Bone marrow (tissue), 2 donors: ENCODE measurements around the gene ANKRD24.
"Not testable (repeated sequence)": the region's sequence is repeated elsewhere in the genome, so short reads cannot be mapped to it uniquely, and the experiment has no call there.

Experiments used
- DNase-seq, 2 donors: peaks; one replicate each; lab custom pipeline; 2025; lab: John Stamatoyannopoulos, UW

The ANKRD24 gene

GRCh38 chr19:4173479-4174212, 8.8 kb upstream of the ANKRD24 start:
- no peak for DNase-seq

DNA sequence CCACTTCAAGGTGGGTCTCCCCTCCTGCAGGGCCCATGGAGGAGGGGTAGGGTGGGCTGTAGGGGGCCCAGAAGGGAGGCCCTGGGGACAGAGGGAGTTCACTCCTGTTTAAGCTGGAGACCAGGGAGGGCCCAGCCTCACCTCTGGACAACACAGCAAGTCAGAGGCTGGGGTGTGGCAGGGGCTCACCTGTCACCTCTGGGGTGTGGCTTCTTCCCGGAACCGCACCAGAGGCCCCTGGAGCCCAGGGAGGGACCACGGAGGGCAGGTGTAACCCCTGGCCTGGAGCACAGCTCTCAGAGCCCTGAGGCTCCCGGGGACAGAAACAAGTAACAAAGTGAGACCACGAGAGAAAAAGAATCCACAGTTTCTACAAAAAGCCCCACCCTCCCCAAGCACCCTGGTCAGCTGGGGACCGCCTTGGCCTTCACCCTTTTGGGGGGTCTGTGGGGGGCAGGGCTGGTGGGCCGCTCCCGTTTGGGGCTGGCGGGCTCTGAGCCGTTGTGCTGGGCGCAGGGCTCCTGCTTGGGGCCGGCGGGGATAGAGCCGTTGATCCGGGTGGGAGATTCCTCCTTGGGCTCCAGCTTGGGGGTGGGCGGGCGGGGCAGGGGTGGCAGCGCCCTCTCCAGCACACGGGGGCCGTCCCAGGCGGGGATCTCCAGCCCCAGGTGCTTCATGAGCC, 8.1 kb upstream of the ANKRD24 start:
- DNase-seq: no peak

GRCh38 chr19:4174895-4175668, 7.4 kb upstream of the ANKRD24 start:
- no peak for DNase-seq

GRCh38 chr19:4175669-4175931, 6.9 kb upstream of the ANKRD24 start:
- no peak for DNase-seq

GRCh38 chr19:4177146-4177545, 5.3 kb upstream of the ANKRD24 start:
- DNase-seq: no peak

DNA sequence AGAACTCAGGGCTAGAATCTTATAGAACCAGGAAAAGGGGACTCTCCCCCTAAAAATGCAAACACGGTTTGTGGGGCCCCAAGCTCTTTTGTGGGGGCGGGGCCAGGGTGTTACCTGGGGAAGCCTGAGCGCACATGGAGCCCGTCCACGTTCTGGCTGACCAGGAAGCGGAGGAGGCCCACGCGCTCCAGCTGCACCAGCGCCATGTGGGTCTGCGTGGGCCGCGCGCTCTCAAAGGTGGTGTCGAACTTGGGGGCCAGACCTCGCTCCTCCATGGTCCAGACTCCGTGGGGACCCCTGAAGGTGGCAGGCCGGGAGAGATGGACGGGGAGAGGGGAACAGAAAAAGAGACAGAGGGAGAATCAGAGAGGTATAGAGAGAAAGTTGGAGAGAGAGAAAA, 3.5 kb upstream of the ANKRD24 start:
- DNase-seq: no peak

GRCh38 chr19:4181053-4181508, 1.4 kb upstream of the ANKRD24 start:
- DNase-seq: no peak

GRCh38 chr19:4183967-4184717, 1.7 kb downstream of the ANKRD24 start:
- no peak for DNase-seq

DNA sequence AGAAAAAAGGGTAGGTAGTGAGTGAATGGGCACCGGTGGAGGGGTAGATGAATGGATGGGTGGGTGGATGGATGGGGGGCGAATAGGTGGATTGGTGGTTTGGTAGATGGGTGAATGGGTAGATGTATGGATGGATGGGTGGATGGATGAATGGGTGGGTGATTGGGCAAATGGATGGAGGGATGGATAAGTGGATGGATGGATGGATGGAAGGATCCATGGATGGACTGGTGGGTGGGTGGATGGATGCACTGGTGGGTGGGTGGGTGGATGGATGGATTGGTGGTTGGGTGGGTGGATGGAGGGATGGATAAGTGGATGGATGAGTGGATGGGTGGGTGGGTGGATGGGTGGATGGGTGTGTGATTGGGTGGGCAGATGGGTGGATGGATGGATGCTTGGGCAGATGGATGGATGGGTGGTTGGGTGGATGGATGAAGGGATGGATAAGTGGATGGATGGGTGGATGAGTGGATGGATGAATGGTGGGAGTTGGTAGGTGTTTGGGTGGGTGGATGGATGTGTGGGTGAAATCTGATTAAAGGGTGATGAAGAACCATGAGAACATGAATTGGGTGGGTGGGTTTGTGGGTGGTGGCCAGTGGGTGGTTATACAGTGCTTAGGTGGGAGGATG, 2.3 kb downstream of the ANKRD24 start:
- DNase-seq: no peak

DNA sequence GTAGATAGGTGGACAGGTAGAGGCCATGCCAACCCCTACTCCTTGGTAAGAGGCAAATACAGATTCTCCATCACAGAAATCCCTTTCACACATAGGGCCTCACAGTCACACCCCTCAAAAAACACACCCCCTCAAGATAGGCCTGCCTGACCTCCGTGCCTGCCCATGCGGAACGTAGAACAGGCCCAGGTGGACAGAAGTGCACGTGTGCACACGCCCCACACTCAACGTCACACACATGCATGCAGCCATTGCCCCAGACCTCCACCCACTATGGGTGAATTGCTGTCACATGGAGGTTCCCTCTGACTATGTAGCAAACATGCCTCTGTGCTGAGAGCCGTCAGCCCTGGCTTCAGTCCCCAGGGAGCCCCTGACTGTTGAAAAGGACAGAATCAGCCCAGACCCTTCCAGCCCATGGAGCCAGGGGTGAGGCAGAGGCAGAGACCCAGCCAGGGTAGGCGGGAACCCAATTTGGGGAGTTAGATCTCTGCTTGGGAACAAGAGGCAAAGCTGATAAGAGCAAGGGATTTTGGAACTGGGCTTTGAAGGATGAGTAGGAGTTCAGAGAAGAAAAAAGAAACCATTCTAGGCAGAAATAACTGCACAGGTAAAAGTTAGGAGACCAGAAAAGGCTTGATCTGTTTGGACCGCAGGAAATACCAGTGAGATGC, 3.1 kb downstream of the ANKRD24 start:
- DNase-seq: no peak

DNA sequence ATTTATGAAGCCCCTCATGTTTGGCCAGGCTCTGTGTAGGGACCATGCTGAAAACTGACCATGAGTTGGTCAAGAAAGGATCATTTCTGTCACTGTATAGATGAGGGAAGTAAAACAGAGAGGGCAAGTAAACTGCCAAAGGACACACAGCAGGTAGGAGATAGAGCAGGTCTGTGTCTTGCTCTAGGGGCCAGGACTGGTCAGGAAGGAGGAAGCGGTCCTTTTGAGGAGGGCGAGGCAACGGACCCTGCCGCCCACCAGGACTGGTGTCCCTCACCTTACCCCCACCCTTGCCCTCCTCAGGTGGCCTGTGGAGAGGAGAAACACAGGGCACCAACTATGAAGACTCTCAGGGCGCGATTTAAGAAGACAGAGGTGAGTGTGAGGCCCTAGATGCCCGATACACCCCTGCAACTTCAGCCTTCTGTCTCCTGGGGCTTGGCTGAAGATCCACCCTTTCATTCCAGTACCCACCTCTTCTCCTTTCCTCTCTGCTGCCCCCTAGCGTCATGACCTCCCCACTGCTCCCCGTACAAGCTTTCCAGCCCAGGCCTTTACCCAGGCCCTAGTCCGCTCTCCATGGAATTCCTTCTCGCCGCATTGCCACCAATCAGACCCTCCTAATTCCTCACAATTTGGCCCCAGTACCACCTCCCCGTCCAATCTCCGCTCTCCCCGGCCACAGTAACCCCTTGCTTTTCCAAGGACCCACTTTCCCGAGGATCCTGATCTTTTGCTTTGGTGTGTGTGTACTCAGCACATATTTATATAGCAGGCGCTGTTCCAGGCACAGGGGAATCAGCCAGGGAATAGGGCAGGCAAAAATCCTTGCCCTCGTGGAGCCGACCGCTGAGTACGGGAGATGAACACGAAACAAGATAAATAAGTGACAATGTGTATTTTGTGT, 3.9 kb downstream of the ANKRD24 start:
- peak; percentile 42 to 74 for DNase-seq

DNA sequence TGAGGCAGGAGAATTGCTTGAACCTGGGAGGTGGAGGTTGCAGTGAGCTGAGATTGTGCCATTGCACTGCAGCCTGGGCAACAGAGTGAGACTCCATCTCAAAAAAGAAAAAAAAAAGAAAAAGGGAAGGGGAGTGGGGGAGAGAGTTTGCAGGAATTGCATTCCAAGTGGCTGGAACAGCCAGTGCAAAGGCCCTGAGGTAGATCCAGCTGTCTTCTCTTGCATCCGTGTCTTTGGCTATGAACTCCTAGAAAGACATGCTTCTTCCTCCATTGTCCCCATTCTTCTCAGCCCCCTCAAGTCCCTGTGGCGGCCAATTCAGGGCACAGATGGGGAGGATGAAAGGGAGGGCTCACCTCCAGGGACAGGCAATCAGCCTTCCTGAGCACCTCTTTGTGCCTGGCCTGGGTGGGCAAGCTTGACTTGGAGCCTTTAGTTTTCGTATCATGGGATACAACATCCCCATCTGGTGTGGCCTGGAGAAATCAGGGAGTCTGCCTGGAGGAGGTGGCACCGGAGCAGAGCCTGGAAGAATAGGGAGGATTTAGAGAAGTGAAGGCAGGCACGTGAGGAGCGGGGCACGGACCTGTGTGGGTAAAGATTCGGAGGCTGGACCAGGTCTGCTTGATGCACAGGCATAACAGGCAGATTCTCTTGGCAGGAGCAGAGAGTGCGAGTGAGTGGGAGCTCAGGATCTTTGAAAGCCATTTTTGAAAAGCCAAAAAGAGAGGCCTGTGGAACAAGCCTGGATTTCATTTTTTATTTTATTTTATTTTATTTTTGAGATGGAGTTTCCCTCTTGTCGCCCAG, 5.0 kb downstream of the ANKRD24 start:
- no peak for DNase-seq

DNA sequence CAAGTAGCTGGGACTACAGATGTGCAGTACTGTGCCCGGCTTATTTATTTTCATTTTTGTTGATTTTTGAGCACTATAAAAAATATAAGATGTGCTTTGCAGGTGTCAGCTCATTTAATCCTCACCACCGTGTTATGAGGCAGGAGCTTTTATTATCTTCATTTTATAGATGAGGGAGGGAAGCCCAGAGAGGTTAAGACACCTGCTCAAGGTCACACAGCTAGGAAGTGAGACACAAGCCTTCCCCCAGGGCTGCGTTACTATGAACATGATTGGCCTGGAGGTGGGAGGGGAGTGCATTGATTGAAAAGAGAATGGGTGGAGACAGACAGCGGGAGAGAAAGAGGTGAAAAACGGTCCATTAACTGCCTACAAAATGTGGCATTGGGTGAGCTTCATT, 7.2 kb downstream of the ANKRD24 start:
- DNase-seq: no peak

- not testable (repeated sequence) for DNase-seq
These were observed 10.0 kb downstream of the ANKRD24 start for GRCh38 chr19:4192537-4192936.

DNA sequence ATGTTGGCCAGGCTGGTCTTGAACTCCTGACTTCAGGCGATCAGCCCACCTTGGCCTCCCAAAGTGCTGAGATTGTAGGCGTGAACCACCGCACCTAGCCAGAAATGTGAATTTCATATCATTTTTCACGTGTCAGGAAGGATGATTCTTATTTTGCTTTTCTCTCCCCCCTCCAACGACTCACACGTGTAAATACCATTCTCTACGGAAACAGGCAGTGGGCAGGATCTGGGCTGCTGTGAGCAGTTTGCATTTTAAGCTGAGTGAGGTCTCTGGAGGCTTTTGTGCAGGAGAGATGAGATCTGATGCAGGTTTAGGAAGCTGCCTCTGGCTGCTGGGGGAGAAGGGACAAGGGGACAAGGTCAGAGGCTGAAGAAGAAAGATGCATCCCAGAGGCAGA, 11.9 kb downstream of the ANKRD24 start:
- no peak for DNase-seq

DNA sequence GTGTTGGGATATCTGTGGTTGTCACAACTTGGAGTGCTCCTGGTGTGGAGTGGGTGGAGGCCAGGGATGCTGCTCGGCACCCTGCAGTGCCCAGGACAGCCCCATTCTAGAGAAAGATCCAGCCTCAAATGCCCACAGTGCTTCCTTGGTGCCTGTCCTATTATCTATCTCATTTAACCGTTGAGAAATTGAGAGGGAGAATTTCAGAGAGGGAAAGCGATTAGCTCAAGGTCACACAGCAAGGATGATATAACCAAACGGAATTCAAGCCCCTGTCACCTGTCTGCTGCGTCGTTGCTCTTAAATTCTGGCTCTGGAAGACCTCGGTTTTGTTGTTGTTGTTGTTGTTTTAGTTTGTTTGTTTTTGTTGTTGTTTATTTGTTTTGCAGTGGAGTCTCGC, 13.5 kb downstream of the ANKRD24 start:
- no peak for DNase-seq

GRCh38 chr19:4196587-4197148, 14.2 kb downstream of the ANKRD24 start:
- no peak for DNase-seq

DNA sequence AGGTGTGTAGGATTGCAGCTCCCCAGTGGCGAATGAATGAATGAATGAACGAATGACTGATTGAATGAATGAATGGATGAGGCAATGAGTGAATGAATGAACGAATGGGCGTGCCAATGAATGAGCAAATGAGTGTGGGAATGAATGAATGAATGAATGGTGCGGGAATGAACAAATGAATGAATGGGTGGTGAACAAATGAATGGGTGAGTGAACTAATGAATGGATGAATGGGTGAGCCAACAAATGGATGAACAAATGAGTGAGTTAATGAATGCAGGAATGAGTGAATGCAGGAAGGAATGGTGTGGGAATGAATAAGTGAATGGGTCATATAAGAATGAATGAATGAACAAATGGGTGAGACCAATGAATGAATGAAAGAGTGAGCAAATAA, 14.7 kb downstream of the ANKRD24 start:
- no peak for DNase-seq
